Mucosa of stomach (tissue), 1 donor: ENCODE results near the gene RWDD2A.
"Not testable (repeated sequence)": the region's sequence is repeated elsewhere in the genome, so short reads cannot be mapped to it uniquely, and the experiment has no call there.

ENCODE experiments used
- H3K27me3 ChIP-seq: one replicate; pipeline ENCODE4 v1.7.0; 2013; ENCODE audit warnings: mild to moderate bottlenecking, low read length; ENCODE audit not compliant: control insufficient read depth, insufficient read depth
- H3K36me3 ChIP-seq: one replicate; pipeline ENCODE4 v1.7.0; 2013; ENCODE audit warnings: low read length; ENCODE audit not compliant: control insufficient read depth, insufficient read depth
- H3K4me1 ChIP-seq: one replicate; pipeline ENCODE4 v1.7.0; 2013; ENCODE audit warnings: mild to moderate bottlenecking, low read length; ENCODE audit not compliant: control insufficient read depth, insufficient read depth
- H3K4me3 ChIP-seq: one replicate; pipeline ENCODE4 v1.7.0; 2013; ENCODE audit warnings: low read length
- H3K9ac ChIP-seq: one replicate; pipeline ENCODE4 v1.7.0; 2013; ENCODE audit warnings: mild to moderate bottlenecking, low read length, moderate library complexity
- H3K9me3 ChIP-seq: one replicate; pipeline ENCODE4 v1.7.0; 2013; ENCODE audit warnings: mild to moderate bottlenecking, low read length, moderate library complexity; ENCODE audit not compliant: control insufficient read depth
- donor health status: Pancreatic carcinoma.

The RWDD2A gene

GRCh38 chr6:83182114-83182513, 11.0 kb upstream of the RWDD2A start:
- Histone ChIP-seq H3K36me3 (no peaks in the 10 kb centered on the region), H3K27me3 (no peaks in the 10 kb centered on the region), H3K9ac (no peak overlapping the region), H3K4me1 (no peaks in the 10 kb centered on the region), H3K9me3 (no peaks in the 10 kb centered on the region), H3K4me3 (no peak overlapping the region)

- Histone ChIP-seq H3K9me3 (no peaks in the 10 kb centered on the region), H3K9ac (no peak overlapping the region), H3K4me1 (no peaks in the 10 kb centered on the region), H3K36me3 (no peaks in the 10 kb centered on the region), H3K27me3 (no peaks in the 10 kb centered on the region), H3K4me3 (no peak overlapping the region)
These were observed 9.9 kb upstream of the RWDD2A start for GRCh38 chr6:83183082-83183828.

GRCh38 chr6:83185096-83185495, 8.1 kb upstream of the RWDD2A start:
- Histone ChIP-seq H3K27me3 (no peaks in the 10 kb centered on the region), H3K9ac (no peak overlapping the region), H3K9me3 (no peaks in the 10 kb centered on the region), H3K4me3 (no peak overlapping the region), H3K4me1 (no peaks in the 10 kb centered on the region), H3K36me3 (no peaks in the 10 kb centered on the region)

GRCh38 chr6:83188501-83188900, 4.7 kb upstream of the RWDD2A start:
- Histone ChIP-seq H3K27me3 (no peaks in the 10 kb centered on the region), H3K4me1 (peaks cover 12% of the 10 kb centered on the region), H3K9me3 (no peaks in the 10 kb centered on the region), H3K4me3 (no peak overlapping the region), H3K9ac (no peak overlapping the region), H3K36me3 (no peaks in the 10 kb centered on the region)

GRCh38 chr6:83190626-83191025, 2.5 kb upstream of the RWDD2A start:
- Histone ChIP-seq H3K4me1 (peaks cover 17% of the 10 kb centered on the region), H3K9ac (no peak overlapping the region), H3K4me3 (no peak overlapping the region), H3K9me3 (no peaks in the 10 kb centered on the region), H3K27me3 (no peaks in the 10 kb centered on the region), H3K36me3 (no peaks in the 10 kb centered on the region)

- H3K9ac ChIP-seq = peak overlapping the region; percentile 88
- H3K27me3 ChIP-seq, H3K36me3 ChIP-seq, H3K4me3 ChIP-seq, H3K9me3 ChIP-seq: not testable (repeated sequence)
- H3K4me1 ChIP-seq = peaks cover 20% of the 10 kb centered on the region
These were observed 1.2 kb upstream of the RWDD2A start for GRCh38 chr6:83191974-83192373.

- no peaks in the 10 kb centered on the region for H3K9me3 ChIP-seq
These were observed 701 bp upstream of the RWDD2A start for GRCh38 chr6:83192456-83192855.

GRCh38 chr6:83193747-83194566, 800 bp downstream of the RWDD2A start:
- H3K4me3 ChIP-seq = peak overlapping the region; percentile 93

More at GRCh38 chr6:83192456-83192855, 701 bp upstream of the RWDD2A start:
- H3K27me3 ChIP-seq = no peaks in the 10 kb centered on the region
- H3K4me1 ChIP-seq = peaks cover 23% of the 10 kb centered on the region
- no peaks in the 10 kb centered on the region for H3K36me3 ChIP-seq
- peak overlapping the region; percentile 93 for H3K4me3 ChIP-seq
- peak overlapping the region; percentile 88 for H3K9ac ChIP-seq

GRCh38 chr6:83198486-83199172, 5.5 kb downstream of the RWDD2A start:
- Histone ChIP-seq H3K27me3 (no peaks in the 10 kb centered on the region), H3K9me3 (no peaks in the 10 kb centered on the region), H3K36me3 (no peaks in the 10 kb centered on the region), H3K4me3 (no peak overlapping the region), H3K4me1 (peaks cover 15% of the 10 kb centered on the region), H3K9ac (no peak overlapping the region)

More at GRCh38 chr6:83193747-83194566, 800 bp downstream of the RWDD2A start:
- Histone ChIP-seq H3K9ac (peak overlapping the region; percentile 88), H3K4me1 (peaks cover 23% of the 10 kb centered on the region), H3K9me3 (no peaks in the 10 kb centered on the region), H3K27me3 (no peaks in the 10 kb centered on the region), H3K36me3 (no peaks in the 10 kb centered on the region)

GRCh38 chr6:83199173-83199862, 6.2 kb downstream of the RWDD2A start:
- Histone ChIP-seq H3K9ac (no peak overlapping the region), H3K27me3 (no peaks in the 10 kb centered on the region), H3K4me3 (no peak overlapping the region), H3K9me3 (no peaks in the 10 kb centered on the region), H3K36me3 (no peaks in the 10 kb centered on the region), H3K4me1 (peaks cover 12% of the 10 kb centered on the region)

GRCh38 chr6:83199863-83200225, 6.7 kb downstream of the RWDD2A start:
- no peak overlapping the region for H3K4me3 ChIP-seq

More at GRCh38 chr6:83199863-83200225, 6.7 kb downstream of the RWDD2A start:
- H3K36me3 ChIP-seq = no peaks in the 10 kb centered on the region
- H3K9ac ChIP-seq = no peak overlapping the region
- no peaks in the 10 kb centered on the region for H3K27me3 ChIP-seq
- peaks cover 9% of the 10 kb centered on the region for H3K4me1 ChIP-seq
- H3K9me3 ChIP-seq = no peaks in the 10 kb centered on the region
